GM12891 (cell line): ENCODE data around the gene ZBTB45.

Experiments
- POLR2A ChIP-seq: IDR thresholded peaks from 2 replicates; pipeline ENCODE4 v1.6.1; 2011; ENCODE audit warnings: low read depth, low read length, control low read depth
- POLR2AphosphoS5 ChIP-seq: IDR thresholded peaks from 2 replicates; pipeline ENCODE4 v1.6.1; 2011; ENCODE audit warnings: low read depth, low read length, control low read depth
- TAF1 ChIP-seq: IDR thresholded peaks from 2 replicates; pipeline ENCODE4 v1.6.1; 2011; ENCODE audit warnings: low read depth, low read length, control low read depth

GRCh38 chr19:58548859-58549663 is 29.5 kb upstream of the ZBTB45 start:
- TF ChIP-seq TAF1 (no peak), POLR2A (no peak), POLR2AphosphoS5 (no peak; the same call in 1 of the 2 replicates)
